SIG-M5 treated with dmso at 0.1 percent for 504 hours (cell line): ENCODE results near the gene TOP3B.

Source experiments
- DNase-seq: peaks from one replicate; lab custom pipeline; 2025; ENCODE audit not compliant: unreplicated experiment; lab: John Stamatoyannopoulos, UW

The TOP3B gene

GRCh38 chr22:21964234-21964633 lies 18.4 kb downstream of the TOP3B start:
- no peak for DNase-seq

GRCh38 chr22:21963790-21964211 lies 18.8 kb downstream of the TOP3B start:
- no peak for DNase-seq

GRCh38 chr22:21963286-21963685 lies 19.3 kb downstream of the TOP3B start:
- no peak for DNase-seq

- DNase-seq, result no peak
Measured at GRCh38 chr22:21962655-21962949, 20.0 kb downstream of the TOP3B start.

- no peak for DNase-seq
Measured at GRCh38 chr22:21961886-21962654, 20.5 kb downstream of the TOP3B start.

GRCh38 chr22:21961127-21961867 lies 21.3 kb downstream of the TOP3B start:
- DNase-seq, result no peak

- no peak for DNase-seq
Measured at GRCh38 chr22:21960200-21961126, 22.1 kb downstream of the TOP3B start.

- DNase-seq, result no peak
Measured at GRCh38 chr22:21959274-21960074, 23.1 kb downstream of the TOP3B start.

- no peak for DNase-seq
Measured at GRCh38 chr22:21958360-21959273, 24.0 kb downstream of the TOP3B start.

GRCh38 chr22:21952586-21953571 lies 29.7 kb downstream of the TOP3B start, which contains the start of gene PPM1F:
PPM1F (minus strand) TSS chr22:21952848; CDS start chr22:21946048, 6,800 bp downstream.
- peak; percentile 70 for DNase-seq

- DNase-seq, result peak; percentile 14
Measured at GRCh38 chr22:21951931-21952465, 30.6 kb downstream of the TOP3B start.

- DNase-seq, result no peak
Measured at GRCh38 chr22:21951062-21951461, 31.5 kb downstream of the TOP3B start.

- DNase-seq, result no peak
Measured at GRCh38 chr22:21949948-21950347, 32.6 kb downstream of the TOP3B start.

- DNase-seq, result no peak
Measured at GRCh38 chr22:21949569-21949918, 33.0 kb downstream of the TOP3B start.

GRCh38 chr22:21948824-21949568 lies 33.6 kb downstream of the TOP3B start:
- no peak for DNase-seq

- DNase-seq, result no peak
Measured at GRCh38 chr22:21948390-21948789, 34.2 kb downstream of the TOP3B start.
